DND-41 (cell line): ENCODE results near the gene ARHGEF6.

Source experiments
- CTCF ChIP-seq: IDR thresholded peaks from 2 replicates; pipeline ENCODE4 v1.5.1; 2012; ENCODE audit warnings: borderline replicate concordance, low read length, moderate library complexity, mild to moderate bottlenecking; ENCODE audit not compliant: poor library complexity, severe bottlenecking; ENCODE audit errors: extremely low read depth
- EZH2 ChIP-seq: IDR thresholded peaks from 3 replicates; pipeline ENCODE4 v1.6.1; 2012; ENCODE audit warnings: borderline replicate concordance, low read depth, mild to moderate bottlenecking, moderate library complexity, low read length, inconsistent platforms; ENCODE audit not compliant: severe bottlenecking

- TF ChIP-seq CTCF (no peak), EZH2 (no peak)
Observed at GRCh38 chrX:136659174-136659573, 121.6 kb downstream of the ARHGEF6 start.
